Heart right ventricle (tissue), 16 donors: Measurements from ENCODE around the gene TEX36. TPM values are rescaled to one million over a fixed set of nuclear protein-coding genes. Genes with fewer than 3 reads are reported as not detected.

Experiments
- ATAC-seq, 8 donors: fragments of 200-7000 bp; cut with Tn5 transposase; one replicate each; pipeline ENCODE4 v1.9.1; 2020; ENCODE audit warnings: mild to moderate bottlenecking in 8 of 8, moderate library complexity in 8 of 8, moderate number of reproducible peaks in 1 of 8
- DNase-seq, 2 donors: peaks; one replicate each; pipeline ENCODE4 v3.0.0-alpha.2; 2020
- H3K27ac ChIP-seq, 10 donors: fragments of 200-600 bp; sonication (generic) in 2 of 10; one replicate each; pipeline versions ENCODE4 v1.5.0 to v1.8.0; 2020 to 2022; ENCODE audit warnings: mild to moderate bottlenecking in 3 of 10
- H3K27me3 ChIP-seq, 7 donors: fragments of 200-600 bp; one replicate each; pipeline ENCODE4 v1.8.0; 2021 to 2022; ENCODE audit warnings: mild to moderate bottlenecking in 2 of 7
- H3K36me3 ChIP-seq, 9 donors: fragments of 200-600 bp; sonication (generic) in 1 of 9; one replicate each; pipeline versions ENCODE4 v1.5.0 to v1.8.0; 2020 to 2022; ENCODE audit warnings: mild to moderate bottlenecking in 2 of 9
- H3K4me1 ChIP-seq, 9 donors: fragments of 200-600 bp; sonication (generic) in 1 of 9; one replicate each; pipeline versions ENCODE4 v1.5.0 to v1.8.0; 2020 to 2022; ENCODE audit warnings: mild to moderate bottlenecking in 4 of 9
- H3K4me3 ChIP-seq, 10 donors: fragments of 200-600 bp; sonication (generic) in 2 of 10; one replicate each; pipeline versions ENCODE4 v1.5.0 to v1.8.0; 2020 to 2022; ENCODE audit warnings: mild to moderate bottlenecking in 7 of 10, moderate library complexity in 2 of 10
- H3K9me3 ChIP-seq, 11 donors: fragments of 200-600 bp in 10 of 11; sonication (generic) in 2 of 11; one replicate each; pipeline versions ENCODE4 v1.5.0 to v1.8.0; 2013 to 2022; ENCODE audit warnings: mild to moderate bottlenecking in 2 of 11, control low read depth in 1 of 11, moderate library complexity in 1 of 11
- CTCF ChIP-seq, 9 donors: fragments of 200-600 bp; sonication (generic) in 2 of 9; IDR thresholded peaks; one replicate each; pipeline versions ENCODE4 v1.5.0 to v1.8.0; 2021 to 2022; ENCODE audit warnings: antibody characterized with exemption in 9 of 9, mild to moderate bottlenecking in 5 of 9, moderate library complexity in 1 of 9
- WGBS, 2 donors: extraction: QIAGEN DNeasy Blood & Tissue Kit; methylation state at CpG; one replicate each; pipeline ENCODE4 v1.1.7; 2013; ENCODE audit warnings: inconsistent platforms in 1 of 2; 5-methylcytosine and 5-hydroxymethylcytosine counted together
- intact Hi-C, 10 donors: fragments of 100-400 bp; cut with DNase I; formaldehyde crosslinking; loops; one replicate each; pipeline versions ENCODE4 v1.11.1 to v1.14.2; 2022
- polyA plus RNA-seq, 2 donors: library from polyadenylated mRNA; stranded (reverse); fragments of 200-250 nt; gene quantifications; one replicate each; pipeline ENCODE4 v1.2.3, GENCODE V29; 2013
- total RNA-seq, 10 donors: library from RNA; stranded (reverse); fragmentation: NEBNext Ultra II Directional in 3 of 10; extraction: Animal tissue kit (Norgen Biotek cat#: 25700) in 3 of 10; gene quantifications; one replicate each; pipeline versions ENCODE4 v1.2.1 to v1.2.4, GENCODE V29; 2021 to 2023
- donor health status: Arrhythmogenic right ventricular cardiomyopathy.
- donor health status: ischemic (EF 13 %, LVEDD 7.1; RV severe dilation, severe dysfunction).
- donor health status: healthy with polysubstance abuse.
- donor health status: DM: no; HTN: yes; CAD: no.
- donor health status: DM: no; HTN: no; CAD: no.
- donor health status: ischemic (EF 25% LVEDD 6.9; RV normal size, moderate dysfunction).
- donor health status: ischemic (EF 25% LVEDD 5.7; RV mildly dilated, moderate dysfunction).
- donor health status: healthy.
- donor health status: DM: yes; HTN: yes; CAD: no.
- donor health status: Ischemic cardiomyopathy.
- donor health status: ischemic (EF 35%, LVEDD 5.7; RV mildly dilated, moderate dysfunction).
- donor health status: nonischemic (EF 11% LVEDD 7.7; RV severe dilation, severe dysfunction).
- donor health status: DM: yes; HTN: yes; CAD: no.
- donor health status: PGD.
- donor health status: ischemic (EF 29% LVEDD 5.4; RV normal size, mild dysfunction).
- donor health status: nonischemic (EF 23%, LVEDD 6.1; RV moderate dilation, normal function).

The TEX36 gene
- total and polyA plus RNA-seq, 12 donors = not detected

- H3K4me3 ChIP-seq = no peak overlapping the region
- ATAC-seq = no peak
- no peak overlapping the region for H3K27ac ChIP-seq
- H3K36me3 ChIP-seq = no peaks in the 10 kb centered on the region
- intact Hi-C loops = no loop called here
- 88 to 91% methylated on average over 8 of the region's 8 CpGs for WGBS, 2 donors
- no peaks in the 10 kb centered on the region for H3K9me3 ChIP-seq
- no peak for TF ChIP-seq CTCF (IDR thresholded peaks at IDR 0.05)
- H3K4me1 ChIP-seq = no peaks in the 10 kb centered on the region
- no peak for DNase-seq
- H3K27me3 ChIP-seq = peaks cover 0 to 13% (median 0%) of the 10 kb centered on the region in 7 donors
Measured at GRCh38 chr10:125608474-125608873, 74.5 kb downstream of the TEX36 start.

GRCh38 chr10:125607689-125608290 lies 75.2 kb downstream of the TEX36 start:
- no peak overlapping the region for H3K4me3 ChIP-seq
- H3K36me3 ChIP-seq = no peaks in the 10 kb centered on the region
- TF ChIP-seq CTCF (IDR thresholded peaks at IDR 0.05) = no peak
- no peaks in the 10 kb centered on the region for H3K4me1 ChIP-seq
- ATAC-seq = no peak
- H3K9me3 ChIP-seq = no peaks in the 10 kb centered on the region
- no peak overlapping the region for H3K27ac ChIP-seq
- H3K27me3 ChIP-seq = peaks cover 0 to 13% (median 3%) of the 10 kb centered on the region in 7 donors
- intact Hi-C loops = no loop called here
- no peak for DNase-seq
- WGBS, 2 donors = 77 to 82% methylated on average over 7 of the region's 7 CpGs

GRCh38 chr10:125606414-125607010 lies 76.5 kb downstream of the TEX36 start:
- H3K27me3 ChIP-seq = peaks cover 0 to 15% (median 4%) of the 10 kb centered on the region in 7 donors
- intact Hi-C loops = no loop called here
- WGBS, 2 donors = 64 to 69% methylated on average over 9 of the region's 9 CpGs
- no peaks in the 10 kb centered on the region for H3K4me1 ChIP-seq
- ATAC-seq (peak in 1 of 8 donors; percentile 41), DNase-seq (no peak)
- H3K36me3 ChIP-seq = no peaks in the 10 kb centered on the region
- no peaks in the 10 kb centered on the region for H3K9me3 ChIP-seq
- no peak for TF ChIP-seq CTCF (IDR thresholded peaks at IDR 0.05)
- no peak overlapping the region for H3K27ac ChIP-seq
- no peak overlapping the region for H3K4me3 ChIP-seq

Other genes starting within 250 kb of the TEX36 start
- gene EDRF1, start 36.5 kb upstream of the TEX36 start, total RNA-seq = 10 to 100 TPM in 6 of 10 donors, 1 to 10 TPM in 4; 7.7 to 13.2 (median 10.2) TPM
- 10 to 100 TPM in 1 of 2 donors, 1 to 10 TPM in 1; 7.6 to 19.2 TPM for gene EDRF1, start 36.5 kb upstream of the TEX36 start, polyA plus RNA-seq
- under 1 TPM in 3 of 10 donors, not detected in 7; 0.12 to 0.15 (median 0.15) TPM for gene MMP21, start 92.7 kb upstream of the TEX36 start, total RNA-seq
- gene MMP21, start 92.7 kb upstream of the TEX36 start, polyA plus RNA-seq = under 1 TPM; 0.06 to 0.22 TPM
- 10 to 100 TPM; 53.5 to 84.3 (median 70.8) TPM for gene UROS, start 140.1 kb upstream of the TEX36 start, total RNA-seq
- 10 to 100 TPM; 42.5 to 83.5 TPM for gene UROS, start 140.1 kb upstream of the TEX36 start, polyA plus RNA-seq
- gene BCCIP, start 140.4 kb upstream of the TEX36 start, total RNA-seq = 10 to 100 TPM; 35.6 to 53.1 (median 44.3) TPM
- gene BCCIP, start 140.4 kb upstream of the TEX36 start, polyA plus RNA-seq = 10 to 100 TPM; 56.1 to 67.0 TPM
- gene DHX32, start 198.1 kb upstream of the TEX36 start, total RNA-seq = 10 to 100 TPM; 40.2 to 81.7 (median 49.6) TPM
- 10 to 100 TPM; 15.8 to 38.2 TPM for gene DHX32, start 198.1 kb upstream of the TEX36 start, polyA plus RNA-seq
- gene FANK1, start 213.4 kb upstream of the TEX36 start, total RNA-seq = under 1 TPM in 7 of 10 donors, not detected in 3; 0.40 to 0.89 (median 0.68) TPM
- gene FANK1, start 213.4 kb upstream of the TEX36 start, polyA plus RNA-seq = 1 to 10 TPM in 1 of 2 donors, under 1 TPM in 1; 0.64 to 1.2 TPM